Glutamatergic neuron (in vitro differentiated cells): Measurements from ENCODE around the gene C3orf33. TPM values are rescaled to one million over a fixed set of nuclear protein-coding genes. Genes with fewer than 3 reads are reported as not detected.
"Not testable (repeated sequence)": the region's sequence is repeated elsewhere in the genome, so short reads cannot be mapped to it uniquely, and the experiment has no call there.

Source experiments
- DNase-seq: peaks from one replicate; pipeline ENCODE4 v3.0.0; 2022
- H3K27ac Mint-ChIP-seq: one replicate; pipeline ENCODE4 v1.8.0; 2020; ENCODE audit warnings: mild to moderate bottlenecking, mixed read lengths, inconsistent platforms; ENCODE audit not compliant: unreplicated experiment
- H3K27me3 Mint-ChIP-seq: one replicate; pipeline ENCODE4 v1.8.0; 2020; ENCODE audit warnings: mild to moderate bottlenecking, moderate library complexity, mixed read lengths, inconsistent platforms; ENCODE audit not compliant: unreplicated experiment
- H3K36me3 Mint-ChIP-seq: one replicate; pipeline ENCODE4 v1.8.0; 2020; ENCODE audit warnings: mild to moderate bottlenecking, mixed read lengths, inconsistent platforms; ENCODE audit not compliant: unreplicated experiment
- H3K4me1 Mint-ChIP-seq: one replicate; pipeline ENCODE4 v1.8.0; 2020; ENCODE audit warnings: mild to moderate bottlenecking, low read depth, mixed read lengths, inconsistent platforms; ENCODE audit not compliant: unreplicated experiment
- H3K4me3 Mint-ChIP-seq: one replicate; pipeline ENCODE4 v1.8.0; 2020; ENCODE audit warnings: mild to moderate bottlenecking, mixed read lengths, inconsistent platforms; ENCODE audit not compliant: unreplicated experiment
- H3K9me3 Mint-ChIP-seq: one replicate; pipeline ENCODE4 v1.8.0; 2020; ENCODE audit warnings: mild to moderate bottlenecking, moderate library complexity, mixed read lengths, inconsistent platforms; ENCODE audit not compliant: unreplicated experiment
- CTCF ChIP-seq: fragments of 200-600 bp; sonication (generic); IDR thresholded peaks from one replicate; pipeline ENCODE4 v1.5.0; 2021; ENCODE audit not compliant: partially characterized antibody, unreplicated experiment
- total RNA-seq: library from RNA; stranded (reverse); fragmentation: NEBNext Ultra II Directional; extraction: Animal tissue kit (Norgen Biotek cat#: 25700); gene quantifications from one replicate; pipeline ENCODE4 v1.2.1, GENCODE V29; 2021; ENCODE audit not compliant: unreplicated experiment

The C3orf33 gene
- total RNA-seq, 1 donor from 2014 or later, result 1.8 TPM

- Mint-ChIP-seq H3K4me1 (no peaks in the 10 kb centered on the region), H3K4me3 (no peak overlapping the region), H3K27ac (no peak overlapping the region), H3K27me3 (no peaks in the 10 kb centered on the region), H3K36me3 (no peaks in the 10 kb centered on the region), H3K9me3 (peaks cover 2% of the 10 kb centered on the region)
- no peak for DNase-seq
- no peak for TF ChIP-seq CTCF
These were observed 9.0 kb upstream of the C3orf33 start for GRCh38 chr3:155815030-155815545.

GRCh38 chr3:155813224-155813623 is 7.1 kb upstream of the C3orf33 start:
- not testable (repeated sequence) for H3K9me3 Mint-ChIP-seq, H3K4me1 Mint-ChIP-seq, H3K27ac Mint-ChIP-seq, H3K27me3 Mint-ChIP-seq, H3K36me3 Mint-ChIP-seq, DNase-seq, H3K4me3 Mint-ChIP-seq

GRCh38 chr3:155809181-155809580 is 3.1 kb upstream of the C3orf33 start:
- no peaks in the 10 kb centered on the region for H3K4me1 Mint-ChIP-seq
- no peak for TF ChIP-seq CTCF
- DNase-seq, result no peak
- no peaks in the 10 kb centered on the region for H3K36me3 Mint-ChIP-seq
- peaks cover 3% of the 10 kb centered on the region for H3K27me3 Mint-ChIP-seq
- H3K27ac Mint-ChIP-seq, result no peak overlapping the region
- no peak overlapping the region for H3K4me3 Mint-ChIP-seq
- peaks cover 5% of the 10 kb centered on the region for H3K9me3 Mint-ChIP-seq

- Mint-ChIP-seq H3K27me3 (peaks cover 3% of the 10 kb centered on the region), H3K36me3 (no peaks in the 10 kb centered on the region), H3K27ac (no peak overlapping the region), H3K4me1 (no peaks in the 10 kb centered on the region), H3K4me3 (no peak overlapping the region), H3K9me3 (peaks cover 5% of the 10 kb centered on the region)
- TF ChIP-seq CTCF, result no peak
- no peak for DNase-seq
These were observed 1.7 kb upstream of the C3orf33 start for GRCh38 chr3:155807823-155808222.

- DNase-seq, result no peak
- Mint-ChIP-seq H3K27me3 (peaks cover 3% of the 10 kb centered on the region), H3K9me3 (peaks cover 3% of the 10 kb centered on the region), H3K4me1 (no peaks in the 10 kb centered on the region), H3K4me3 (peak overlapping the region; percentile 87), H3K27ac (peak overlapping the region; percentile 46), H3K36me3 (no peaks in the 10 kb centered on the region)
- TF ChIP-seq CTCF, result no peak
These were observed 775 bp downstream of the C3orf33 start for GRCh38 chr3:155805204-155805801.
